MG63 (cell line): ENCODE measurements around the gene LRRC4. TPM values are rescaled to one million over a fixed set of nuclear protein-coding genes. Genes with fewer than 3 reads are reported as not detected.

Experiments
- DNase-seq: peaks from one replicate; pipeline ENCODE4 v3.0.0-alpha.2; 2020
- H3K27me3 ChIP-seq: fragments of 250-450 bp; sonication (Bioruptor Pico); 2 replicates; pipeline ENCODE4 v1.5.1; 2020; ENCODE audit warnings: mild to moderate bottlenecking, moderate library complexity
- H3K36me3 ChIP-seq: fragments of 250-450 bp; sonication (Bioruptor Pico); 2 replicates; pipeline ENCODE4 v1.5.1; 2020; ENCODE audit warnings: mild to moderate bottlenecking, moderate library complexity
- H3K4me3 ChIP-seq: fragments of 250-450 bp; sonication (Bioruptor Pico); 2 replicates; pipeline ENCODE4 v1.5.1; 2020; ENCODE audit warnings: mild to moderate bottlenecking, moderate library complexity
- H3K9me3 ChIP-seq: fragments of 250-450 bp; sonication (Bioruptor Pico); 2 replicates; pipeline ENCODE4 v1.5.1; 2020; ENCODE audit warnings: mild to moderate bottlenecking, moderate library complexity
- total RNA-seq: library from RNA; depleted of rRNA; stranded (reverse); fragments of >200 nt; shearing (Covaris generic); gene quantifications from 2 replicates; pipeline ENCODE4 v1.2.3, GENCODE V29; 2014; ENCODE audit warnings: low replicate concordance

The LRRC4 gene
- total RNA-seq, 1 experiment from 2014 or later = not detected

DNA sequence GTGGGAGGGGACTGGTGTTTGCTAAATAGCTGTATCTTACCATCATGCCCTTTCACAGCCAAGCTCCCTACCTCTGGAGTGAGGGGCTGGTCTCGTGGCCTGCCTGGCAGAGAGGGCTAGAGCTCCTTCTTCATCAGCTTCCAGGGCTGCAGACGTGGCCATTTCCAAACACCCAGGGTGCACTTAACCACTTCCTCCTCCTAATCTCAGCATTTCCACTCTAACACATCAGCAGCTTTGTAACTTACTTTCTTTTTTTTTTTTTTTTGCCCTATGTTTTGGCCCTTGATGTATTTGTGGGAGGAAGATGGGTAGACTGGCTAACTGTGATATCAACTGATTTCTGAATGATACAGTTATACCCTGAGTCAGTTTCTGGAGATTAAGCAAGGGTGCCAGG is 27.4 kb downstream of the LRRC4 start:
- Histone ChIP-seq H3K36me3 (no peaks in the 10 kb centered on the region), H3K9me3 (no peaks in the 10 kb centered on the region), H3K27me3 (no peaks in the 10 kb centered on the region), H3K4me3 (no peak overlapping the region)
- no peak for DNase-seq

DNA sequence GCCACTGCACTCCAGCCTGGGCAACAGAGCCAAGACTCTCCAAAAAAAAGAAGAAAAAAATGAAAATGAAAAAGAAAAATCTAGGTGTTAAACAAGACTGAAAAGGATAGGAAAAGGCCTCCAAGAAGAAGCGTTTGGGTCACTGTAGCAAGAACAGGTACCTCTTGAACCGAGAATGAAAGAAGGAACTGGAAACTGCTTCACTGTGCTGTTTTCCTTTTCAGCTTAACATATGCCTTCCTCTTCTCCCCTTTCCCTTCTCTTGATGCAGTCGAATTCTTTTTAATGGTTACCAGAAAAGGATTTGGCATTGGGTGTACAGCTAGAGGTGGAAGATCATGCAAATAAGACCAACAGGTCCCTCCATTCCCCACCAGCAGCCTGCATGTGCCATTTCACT is 28.1 kb downstream of the LRRC4 start:
- no peak overlapping the region for H3K4me3 ChIP-seq
- DNase-seq = no peak
- H3K27me3 ChIP-seq = no peaks in the 10 kb centered on the region
- no peaks in the 10 kb centered on the region for H3K36me3 ChIP-seq
- no peaks in the 10 kb centered on the region for H3K9me3 ChIP-seq

DNA sequence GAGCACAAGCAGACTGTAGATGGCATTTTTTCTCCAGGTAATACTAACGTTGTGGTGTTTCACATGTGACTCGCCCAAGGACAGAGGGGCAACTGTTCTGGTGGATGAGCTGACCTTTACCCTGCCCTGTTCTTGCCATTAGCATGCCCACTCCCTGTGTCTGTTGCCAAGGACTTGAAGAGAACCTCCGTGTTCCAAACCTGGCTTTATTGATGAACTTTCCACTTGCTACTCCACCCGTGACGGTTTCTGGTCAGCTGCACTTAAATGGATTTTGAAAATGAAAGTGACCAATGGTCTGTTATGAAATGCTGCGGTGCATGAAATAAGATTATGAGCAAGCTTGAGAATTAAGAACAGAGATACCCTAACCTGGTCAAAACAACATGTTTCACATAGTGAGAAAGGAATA is 30.4 kb downstream of the LRRC4 start:
- Histone ChIP-seq H3K4me3 (no peak overlapping the region), H3K27me3 (no peaks in the 10 kb centered on the region), H3K36me3 (no peaks in the 10 kb centered on the region), H3K9me3 (no peaks in the 10 kb centered on the region)
- no peak for DNase-seq

DNA sequence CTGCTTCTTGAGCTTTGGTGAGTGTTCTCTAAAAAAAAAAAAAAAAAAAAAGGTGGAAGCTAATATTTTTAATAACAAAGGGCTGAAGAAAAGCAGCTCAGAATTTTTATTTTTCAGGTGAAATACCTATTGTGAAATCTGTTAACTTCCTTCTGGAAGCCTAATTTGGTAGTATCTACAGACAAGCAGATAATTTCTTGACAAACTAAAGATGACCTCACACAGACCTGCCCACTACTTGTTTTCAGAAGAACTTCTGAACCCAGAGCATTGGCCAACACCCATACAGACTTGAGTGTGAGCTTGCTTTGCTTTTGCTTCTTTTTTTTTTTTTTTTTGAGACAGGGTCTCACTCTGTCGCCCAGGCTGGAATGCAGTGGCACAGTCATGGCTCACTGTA is 31.2 kb downstream of the LRRC4 start:
- no peaks in the 10 kb centered on the region for H3K36me3 ChIP-seq
- no peak for DNase-seq
- H3K9me3 ChIP-seq = no peaks in the 10 kb centered on the region
- H3K27me3 ChIP-seq = no peaks in the 10 kb centered on the region
- no peak overlapping the region for H3K4me3 ChIP-seq

DNA sequence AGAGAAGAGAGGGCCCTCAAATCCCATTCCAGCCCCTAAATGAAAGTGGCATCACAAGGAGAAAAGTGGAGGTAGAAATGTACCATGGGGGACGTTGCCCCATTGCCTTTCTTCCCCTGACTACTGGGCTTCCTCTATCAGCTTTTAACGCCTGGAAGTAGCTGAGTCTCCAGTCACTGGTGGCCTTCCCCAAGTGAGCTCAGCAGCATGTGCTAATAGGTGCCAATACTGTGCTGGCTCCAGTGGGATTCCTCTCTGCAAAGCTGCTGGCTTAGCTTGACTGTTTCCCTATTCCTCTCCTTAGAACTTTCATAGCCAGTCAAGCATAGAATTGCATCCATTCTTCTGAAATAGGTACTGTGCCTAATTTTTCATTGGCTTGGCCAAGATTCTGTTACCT is 32.6 kb downstream of the LRRC4 start:
- Histone ChIP-seq H3K36me3 (no peaks in the 10 kb centered on the region), H3K9me3 (no peaks in the 10 kb centered on the region), H3K4me3 (no peak overlapping the region), H3K27me3 (no peaks in the 10 kb centered on the region)
- DNase-seq = no peak

DNA sequence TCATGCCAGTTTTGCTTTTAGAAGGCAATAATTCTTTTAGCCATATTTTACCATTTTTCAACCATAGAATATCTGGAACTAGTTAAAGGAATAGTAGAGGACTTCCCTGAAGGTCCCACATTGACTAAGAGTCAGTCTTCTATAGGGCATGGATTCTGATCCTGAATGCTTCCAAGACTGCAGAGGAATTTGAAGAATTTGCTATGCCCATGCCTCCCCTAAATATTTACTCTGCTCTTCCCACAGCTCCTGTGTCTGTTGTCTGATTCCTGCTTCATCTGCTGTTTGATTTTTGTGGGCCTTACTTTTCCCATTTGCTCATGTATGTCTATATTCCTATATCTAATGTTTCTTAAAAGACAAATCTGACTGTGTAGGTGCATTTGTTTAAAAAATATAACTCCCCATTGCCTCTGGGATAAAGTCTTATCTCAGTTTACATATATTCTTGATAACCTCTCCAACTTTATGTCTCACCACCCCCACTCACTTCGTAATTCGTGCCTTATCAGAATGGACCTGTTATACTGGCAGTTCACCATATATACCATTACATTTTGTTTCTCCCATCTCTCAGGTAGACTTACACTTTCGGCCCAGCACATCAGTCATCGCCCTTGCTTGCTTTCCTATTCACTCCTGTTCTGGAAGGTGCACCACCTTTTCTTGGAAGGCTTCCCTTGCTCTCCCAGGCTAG is 33.9 kb downstream of the LRRC4 start:
- Histone ChIP-seq H3K36me3 (no peaks in the 10 kb centered on the region; the same call in 1 of the 2 replicates), H3K27me3 (no peaks in the 10 kb centered on the region), H3K4me3 (no peak overlapping the region), H3K9me3 (no peaks in the 10 kb centered on the region)
- no peak for DNase-seq

DNA sequence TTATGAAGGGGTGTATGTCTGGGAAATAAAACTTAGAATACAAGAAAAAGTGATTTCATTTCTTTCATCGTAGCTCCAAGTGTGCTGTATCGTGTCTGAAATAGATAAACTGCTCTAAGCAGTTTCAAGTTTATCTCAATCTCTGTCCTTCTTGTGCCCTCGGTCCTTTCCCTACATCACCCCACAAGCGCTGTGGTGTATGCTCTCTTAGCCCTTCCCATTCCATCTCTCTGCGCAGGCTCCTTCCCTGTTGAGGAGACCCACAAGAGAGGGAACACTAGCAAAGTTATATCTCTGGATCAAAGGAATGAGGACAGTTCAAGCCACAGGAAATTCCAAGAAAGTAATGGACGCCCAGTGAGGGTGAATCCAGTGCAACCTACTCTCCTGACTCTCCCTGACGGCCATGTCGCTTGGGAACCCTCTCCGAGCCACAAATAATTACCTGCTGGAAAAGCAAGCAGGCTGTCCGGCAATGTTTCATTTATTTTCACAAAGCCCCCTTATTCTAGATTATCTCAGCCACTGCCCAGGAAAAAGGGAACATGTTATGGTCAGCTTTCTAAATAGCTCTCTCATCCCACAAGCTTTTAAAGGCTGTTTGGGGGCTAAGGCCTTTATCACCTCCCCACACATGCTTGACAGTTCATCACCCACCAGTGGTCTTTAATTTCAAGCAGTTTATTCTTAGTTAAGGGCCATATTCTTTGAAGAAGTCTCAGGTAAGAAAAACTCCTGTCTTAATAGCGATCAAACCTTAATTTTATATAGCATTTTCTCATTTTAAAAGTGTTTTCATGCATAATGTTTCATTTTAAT is 34.8 kb downstream of the LRRC4 start:
- DNase-seq = no peak
- Histone ChIP-seq H3K36me3 (no peaks in the 10 kb centered on the region; the same call in 1 of the 2 replicates), H3K27me3 (no peaks in the 10 kb centered on the region), H3K9me3 (no peaks in the 10 kb centered on the region), H3K4me3 (no peak overlapping the region)

DNA sequence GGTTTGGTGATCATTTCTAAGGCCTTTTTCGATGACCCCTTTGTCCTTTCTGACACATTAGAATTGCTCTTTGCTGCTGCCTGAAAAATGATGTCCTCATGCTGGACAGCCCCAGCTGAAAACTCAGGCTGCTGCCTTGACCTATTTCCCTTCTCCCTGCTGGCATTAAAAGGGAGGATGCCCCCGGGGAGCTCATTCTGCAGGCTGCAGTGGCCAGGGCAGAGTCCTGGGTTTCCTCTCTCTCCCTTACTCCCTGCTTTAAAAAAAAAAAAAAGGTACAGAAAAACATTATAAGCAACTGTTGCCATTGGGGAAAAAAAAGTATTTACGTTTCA is 35.4 kb downstream of the LRRC4 start:
- no peak for DNase-seq
- Histone ChIP-seq H3K36me3 (peaks cover 2% of the 10 kb centered on the region; the same call in 1 of the 2 replicates), H3K9me3 (no peaks in the 10 kb centered on the region), H3K4me3 (no peak overlapping the region), H3K27me3 (no peaks in the 10 kb centered on the region)

DNA sequence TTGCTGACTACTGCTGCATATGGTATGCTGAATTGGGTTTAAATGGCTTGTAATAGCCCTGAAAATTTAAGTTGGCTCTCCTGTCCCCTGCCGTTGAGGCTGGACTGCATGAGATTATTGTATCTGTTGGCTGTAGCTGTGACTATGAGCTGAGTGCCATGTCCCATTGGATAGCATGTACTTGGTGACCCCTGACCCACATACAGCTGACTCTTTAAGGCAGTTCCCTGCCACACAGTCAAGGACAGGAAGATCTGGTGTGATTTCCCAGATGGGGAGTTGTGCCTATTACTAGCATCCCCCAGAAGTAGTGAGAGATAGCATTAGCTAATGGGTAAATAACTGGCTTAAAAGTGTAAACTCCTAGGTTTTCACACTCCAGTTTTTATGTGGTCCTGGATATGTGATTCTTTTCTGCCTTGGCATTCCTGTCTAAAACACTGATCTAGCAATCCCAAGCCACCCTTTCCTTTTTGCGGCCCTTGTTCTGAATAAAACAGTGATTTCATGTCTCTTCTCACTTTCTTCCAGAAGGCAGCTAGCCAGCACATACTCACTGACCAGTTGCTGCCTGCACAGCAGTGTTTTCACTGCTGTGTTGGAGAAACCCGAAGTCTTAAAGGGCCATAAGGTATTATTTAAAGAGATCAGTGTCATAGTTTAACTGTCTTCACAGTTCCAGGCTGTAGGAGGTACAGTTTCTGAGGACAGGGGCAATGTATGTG is 35.9 kb downstream of the LRRC4 start:
- Histone ChIP-seq H3K9me3 (no peaks in the 10 kb centered on the region), H3K4me3 (no peak overlapping the region), H3K27me3 (no peaks in the 10 kb centered on the region), H3K36me3 (peaks cover 5% of the 10 kb centered on the region; the same call in 1 of the 2 replicates)
- no peak for DNase-seq

DNA sequence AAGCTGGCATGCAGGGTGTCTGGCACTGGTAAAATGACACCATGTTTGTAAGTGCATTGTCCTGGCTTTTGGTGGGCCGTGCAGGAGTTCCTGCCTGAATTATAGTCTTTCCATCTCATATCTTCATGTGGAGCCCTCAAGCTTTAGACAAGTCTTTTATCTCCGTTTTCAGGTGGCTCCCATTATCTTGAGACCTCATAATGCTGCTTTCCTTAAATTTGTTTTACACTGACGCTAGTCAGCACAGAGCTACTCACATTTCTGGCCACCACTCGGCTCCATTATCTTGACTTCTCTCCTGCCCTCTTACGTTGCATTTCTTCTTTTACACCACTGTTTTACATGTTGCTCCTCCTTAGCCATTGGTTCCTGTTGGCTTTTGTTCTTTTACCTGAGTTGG is 37.2 kb downstream of the LRRC4 start:
- Histone ChIP-seq H3K9me3 (no peaks in the 10 kb centered on the region), H3K27me3 (no peaks in the 10 kb centered on the region), H3K36me3 (peaks cover 5% of the 10 kb centered on the region; the same call in 1 of the 2 replicates), H3K4me3 (no peak overlapping the region)
- no peak for DNase-seq

DNA sequence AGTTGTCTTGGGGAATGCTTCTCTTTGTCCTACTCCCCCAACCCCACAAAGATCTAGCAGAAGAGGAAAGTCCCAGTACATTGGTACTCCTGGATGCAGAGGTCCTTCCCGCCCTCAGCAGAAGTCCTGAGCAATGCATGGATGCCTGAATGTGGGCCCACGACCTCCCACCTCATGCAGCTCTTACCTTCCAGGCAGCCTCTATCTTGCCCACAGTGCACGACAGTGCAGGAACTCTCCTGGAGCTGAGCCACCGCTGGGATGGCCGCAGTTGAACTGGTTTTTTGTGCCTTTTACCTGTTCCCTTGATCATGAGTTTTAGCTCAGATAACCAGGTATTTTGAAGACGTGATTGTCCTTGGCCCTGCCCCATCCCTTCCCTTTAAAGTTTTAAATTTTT is 37.9 kb downstream of the LRRC4 start:
- Histone ChIP-seq H3K4me3 (no peak overlapping the region), H3K9me3 (no peaks in the 10 kb centered on the region), H3K36me3 (peaks cover 5% of the 10 kb centered on the region; the same call in 1 of the 2 replicates), H3K27me3 (no peaks in the 10 kb centered on the region)
- no peak for DNase-seq

DNA sequence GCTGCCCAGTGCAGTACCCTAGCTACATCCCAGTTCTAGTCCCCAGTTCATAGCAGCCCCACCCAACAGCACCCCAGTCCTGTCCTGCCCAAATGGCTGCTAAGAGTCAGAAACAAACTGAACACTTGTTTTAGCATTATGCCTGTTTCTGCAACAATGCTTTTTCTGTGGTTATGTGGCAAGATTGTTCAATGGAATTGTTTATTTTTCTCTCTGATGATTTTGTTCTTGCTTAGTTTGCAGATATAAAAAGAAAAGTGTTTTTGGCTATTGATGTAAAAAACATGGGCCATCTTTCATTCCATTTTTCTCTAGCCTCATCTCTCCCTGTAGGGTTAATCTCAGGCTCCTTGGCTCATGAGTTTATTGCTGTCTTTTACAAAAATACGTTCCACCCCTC is 42.5 kb downstream of the LRRC4 start:
- H3K27me3 ChIP-seq = no peaks in the 10 kb centered on the region
- no peak for DNase-seq
- no peak overlapping the region for H3K4me3 ChIP-seq
- no peaks in the 10 kb centered on the region for H3K9me3 ChIP-seq
- peaks cover 5% of the 10 kb centered on the region for H3K36me3 ChIP-seq

DNA sequence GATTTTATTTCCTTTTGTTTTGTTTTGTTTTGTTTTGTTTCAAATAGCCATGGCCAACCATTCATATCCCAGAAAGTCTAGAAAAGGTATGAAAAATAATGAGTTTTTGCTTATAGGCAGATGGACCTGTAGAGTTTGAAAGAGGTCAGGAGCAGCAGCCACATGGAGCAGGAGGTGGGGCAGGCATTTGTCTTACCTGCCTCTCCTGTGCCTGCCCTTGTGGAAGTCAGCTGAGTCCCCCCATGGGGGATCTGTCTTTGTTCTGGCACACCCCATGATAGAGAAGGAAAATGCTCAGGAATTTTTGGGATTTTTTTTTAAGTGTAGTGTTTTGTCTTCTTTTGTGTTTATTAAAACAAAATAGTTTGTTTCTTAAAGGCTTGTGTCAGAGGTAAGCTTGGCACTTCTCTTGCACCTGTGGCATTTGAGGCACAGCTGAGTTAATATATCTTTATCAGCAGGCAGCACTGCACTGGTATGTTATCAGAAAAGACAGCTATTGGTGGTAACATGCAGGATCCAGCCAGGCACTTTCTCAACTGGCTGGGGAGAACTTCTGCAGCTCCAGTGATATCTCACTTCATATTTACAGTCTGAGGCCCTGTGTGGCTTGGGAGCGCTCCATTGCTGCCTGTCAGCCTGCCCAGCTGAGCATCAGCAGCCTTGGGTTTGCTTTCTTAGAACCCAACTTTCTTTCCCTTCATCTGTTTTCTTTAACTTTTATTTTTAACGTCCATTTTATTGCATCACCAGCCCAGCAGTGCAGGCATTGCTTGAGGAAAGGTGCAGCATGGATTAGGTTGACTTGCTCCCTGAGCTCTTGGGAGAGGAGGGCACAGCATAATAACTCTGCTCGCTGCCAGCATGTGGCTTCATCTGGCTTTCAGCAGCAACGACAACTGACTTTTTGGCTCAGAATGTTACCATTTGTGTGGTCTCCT is 44.4 kb downstream of the LRRC4 start:
- Histone ChIP-seq H3K4me3 (no peak overlapping the region), H3K36me3 (peaks cover 5% of the 10 kb centered on the region), H3K27me3 (no peaks in the 10 kb centered on the region), H3K9me3 (no peaks in the 10 kb centered on the region)
- DNase-seq = no peak

DNA sequence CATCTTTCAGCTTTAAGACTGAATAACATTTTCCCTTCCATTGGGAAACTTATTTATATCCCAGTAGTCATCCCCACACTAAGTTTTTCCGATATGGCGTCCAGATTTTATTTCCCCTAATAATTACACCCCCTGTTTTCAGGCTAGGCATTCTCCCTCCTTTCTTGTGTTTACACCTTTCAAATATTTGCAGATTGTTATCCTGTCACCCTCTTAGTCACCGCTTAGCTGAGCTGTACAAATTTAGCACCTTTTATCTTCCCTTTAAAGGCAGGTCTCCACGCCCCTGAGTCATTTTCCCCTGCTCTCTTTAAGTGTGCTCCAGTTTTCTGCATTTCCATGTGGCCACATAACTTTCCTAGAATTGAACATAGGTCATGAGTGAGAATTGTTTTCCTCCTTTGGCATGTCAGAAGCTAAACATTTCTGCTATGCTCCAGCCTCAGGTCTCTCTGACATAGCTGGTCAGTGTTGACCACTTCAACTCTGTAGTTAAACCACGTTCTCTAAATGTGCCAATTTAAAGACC is 47.4 kb downstream of the LRRC4 start:
- no peak for DNase-seq
- H3K36me3 ChIP-seq = no peaks in the 10 kb centered on the region; the same call in 1 of the 2 replicates
- no peaks in the 10 kb centered on the region for H3K27me3 ChIP-seq
- H3K4me3 ChIP-seq = no peak overlapping the region
- H3K9me3 ChIP-seq = no peaks in the 10 kb centered on the region

DNA sequence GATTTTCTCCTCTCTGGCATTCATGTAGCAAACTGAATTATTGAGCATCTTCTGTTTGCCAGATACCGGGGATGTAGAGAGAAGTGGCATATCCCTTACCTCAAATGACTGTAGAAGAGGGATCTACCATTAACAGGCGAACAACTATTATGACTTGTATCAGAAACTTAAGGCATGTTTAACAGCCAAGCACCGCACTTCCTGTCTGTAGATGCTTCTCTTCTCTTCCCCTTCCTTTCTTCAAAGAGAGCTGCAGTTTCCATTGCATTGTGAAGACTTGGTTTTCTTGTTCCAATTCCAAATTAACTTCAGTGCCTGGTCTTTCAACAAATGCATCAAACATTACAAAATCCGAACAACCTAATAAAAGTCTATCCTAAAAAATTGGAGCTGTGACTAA is 49.3 kb downstream of the LRRC4 start:
- Histone ChIP-seq H3K36me3 (peaks cover 3% of the 10 kb centered on the region; the same call in 1 of the 2 replicates), H3K4me3 (no peak overlapping the region), H3K9me3 (no peaks in the 10 kb centered on the region), H3K27me3 (no peaks in the 10 kb centered on the region)
- DNase-seq = no peak

DNA sequence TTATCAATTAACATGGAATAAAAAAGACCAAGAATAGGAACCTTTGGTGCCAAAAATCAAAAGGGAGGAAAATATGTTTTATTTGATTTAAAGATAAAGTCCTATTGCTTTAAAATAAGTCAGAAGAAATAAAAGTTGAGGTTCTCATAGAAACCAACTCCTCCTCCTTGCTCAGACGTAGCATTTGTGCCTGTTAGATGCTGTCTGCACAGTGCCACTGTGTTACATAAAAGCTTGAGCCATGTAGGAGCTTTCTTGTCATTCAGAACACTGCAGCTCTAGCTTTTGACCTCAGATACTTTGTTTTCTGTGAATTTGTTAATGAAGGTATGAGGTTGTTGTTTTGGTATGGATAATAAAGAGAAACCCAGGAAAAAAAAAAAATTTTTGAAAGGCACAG is 50.3 kb downstream of the LRRC4 start:
- Histone ChIP-seq H3K9me3 (no peaks in the 10 kb centered on the region), H3K4me3 (no peak overlapping the region), H3K36me3 (peaks cover 3% of the 10 kb centered on the region; the same call in 1 of the 2 replicates), H3K27me3 (no peaks in the 10 kb centered on the region)
- no peak for DNase-seq
